OCI-M2 (cell line): ENCODE data around the gene CCSER1.
"Not testable (repeated sequence)": the region's sequence is repeated elsewhere in the genome, so short reads cannot be mapped to it uniquely, and the experiment has no call there.

Source experiments
- DNase-seq: peaks from one replicate; lab custom pipeline; 2025; ENCODE audit not compliant: unreplicated experiment; lab: John Stamatoyannopoulos, UW

The CCSER1 gene

DNA sequence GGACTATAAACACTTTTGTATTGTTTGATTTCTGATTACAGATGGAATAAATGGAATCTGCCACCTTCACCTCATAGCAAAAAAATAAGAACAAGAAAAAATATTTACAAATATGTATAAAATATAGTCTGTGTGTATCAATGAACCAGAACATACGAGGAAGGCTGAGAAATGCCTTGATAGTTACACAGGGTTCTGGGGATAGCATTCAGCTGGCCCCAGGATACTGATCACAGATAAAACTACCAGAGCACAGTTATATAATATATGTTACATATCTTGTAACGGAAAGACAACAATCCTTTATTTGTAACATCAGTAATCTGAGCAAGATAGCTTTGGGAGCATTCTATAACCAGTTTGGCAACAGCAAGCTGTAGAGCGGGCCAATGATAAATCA, 1101.5 kb downstream of the CCSER1 start:
- DNase-seq = no peak

DNA sequence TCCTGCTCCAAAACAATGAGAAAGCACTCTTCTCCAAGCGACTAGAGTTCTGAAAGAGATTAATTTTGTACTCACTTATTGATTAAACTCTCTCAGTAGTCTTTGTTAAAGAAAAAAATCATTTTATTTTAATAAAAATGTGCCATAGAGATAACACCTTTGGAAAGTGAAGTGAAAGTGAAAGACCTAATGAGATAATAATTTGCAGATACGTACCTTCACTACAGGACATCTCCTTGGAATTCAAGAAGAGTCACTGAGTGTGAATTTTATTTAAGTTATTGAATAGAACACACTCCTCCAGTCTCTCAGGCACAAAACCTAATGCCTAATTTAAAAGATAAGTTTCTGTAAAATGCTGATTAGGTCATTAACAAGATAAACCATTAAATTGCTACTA, 1106.0 kb downstream of the CCSER1 start:
- DNase-seq = no peak

DNA sequence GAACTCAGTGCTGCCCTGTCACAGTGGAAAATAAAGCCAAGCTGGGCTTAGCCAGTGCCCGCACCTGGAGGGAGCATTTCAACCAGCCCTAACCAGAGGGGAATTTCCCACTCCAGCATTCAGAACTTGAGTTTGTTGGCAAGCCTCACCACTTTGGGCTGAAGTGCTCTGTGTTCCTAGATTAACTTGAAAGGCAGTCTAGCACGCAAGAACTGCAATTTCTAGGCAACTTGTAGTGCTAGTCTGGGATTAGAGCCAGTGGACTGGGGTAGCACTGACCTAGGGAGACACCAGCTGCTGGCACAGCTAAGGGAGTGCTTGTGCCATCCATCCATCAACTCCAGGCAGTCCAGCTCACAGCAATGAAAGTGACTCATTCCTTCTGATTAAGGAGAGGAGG, 1115.9 kb downstream of the CCSER1 start:
- DNase-seq = no peak

DNA sequence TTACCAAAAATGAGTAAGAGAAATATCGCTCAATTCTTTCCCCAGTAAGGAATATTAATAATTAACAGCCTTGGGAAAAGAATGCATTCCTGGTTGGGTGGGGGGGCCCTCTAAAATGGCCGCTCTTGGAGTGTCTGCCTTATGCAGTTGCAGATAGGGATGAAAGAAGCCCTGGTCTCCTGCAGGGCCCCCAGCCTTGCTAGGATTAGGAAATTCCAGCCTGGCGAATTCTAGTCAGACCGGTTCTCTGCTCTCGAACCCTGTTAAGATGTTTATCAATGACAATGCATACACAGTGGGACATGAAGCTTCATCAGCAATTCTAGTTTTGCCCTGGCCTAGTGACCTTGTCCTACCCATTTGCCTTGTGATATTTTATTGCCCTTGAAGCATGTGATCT, 1128.8 kb downstream of the CCSER1 start:
- no peak for DNase-seq

DNA sequence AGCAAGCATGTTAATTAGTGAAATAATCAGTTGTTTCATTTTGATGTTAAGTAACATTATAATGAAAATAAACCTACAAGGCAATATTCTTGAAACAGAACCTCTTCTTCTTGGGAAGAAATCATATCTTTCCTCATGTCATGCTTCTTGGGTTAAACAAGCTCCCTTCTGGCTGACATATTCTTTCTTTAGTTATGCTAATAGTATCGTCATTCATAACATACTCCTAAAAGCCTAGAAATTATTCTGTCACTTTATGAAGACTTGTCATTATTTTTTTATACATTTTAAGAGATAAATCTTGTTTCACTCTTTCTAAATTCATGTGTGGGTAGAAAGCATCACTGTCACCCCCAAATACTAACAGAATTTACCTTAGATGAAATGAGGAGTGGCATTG, 1129.6 kb downstream of the CCSER1 start:
- no peak for DNase-seq

DNA sequence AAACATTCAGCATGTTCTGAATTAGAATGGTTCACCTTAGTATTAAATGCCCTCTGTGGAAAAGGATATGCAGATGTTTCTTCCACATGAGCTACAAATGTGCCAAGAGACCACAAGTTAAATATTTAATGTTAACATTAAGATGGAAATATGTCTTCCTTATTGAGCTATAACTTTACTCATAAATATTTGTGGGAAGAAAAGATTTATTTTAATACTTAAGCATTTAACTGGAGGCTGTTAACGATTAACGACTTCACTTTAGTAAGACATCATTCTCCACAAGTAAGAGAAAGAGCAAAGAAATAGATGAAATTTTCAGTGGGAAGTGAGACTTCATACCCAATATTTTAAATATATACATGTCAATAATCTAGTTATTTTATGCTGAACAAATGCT, 1130.5 kb downstream of the CCSER1 start:
- no peak for DNase-seq

DNA sequence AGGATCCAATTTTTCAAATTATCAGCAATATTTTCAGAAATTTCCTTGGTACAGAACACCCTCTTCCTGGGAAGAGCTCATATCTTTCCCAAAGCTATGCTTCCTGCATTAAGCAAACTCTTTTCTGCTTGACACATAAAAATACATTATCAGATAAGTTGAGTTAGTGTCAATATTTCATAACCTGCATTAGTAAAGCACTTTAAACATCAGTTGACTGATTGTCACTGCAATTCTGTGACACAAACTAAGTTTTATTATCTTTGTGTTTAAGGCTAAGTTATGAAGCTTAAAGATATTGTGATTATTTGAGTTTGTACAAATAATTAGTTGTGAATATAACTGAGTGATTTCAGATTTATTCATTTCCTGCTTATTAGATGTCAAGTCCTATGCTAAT, 1131.1 kb downstream of the CCSER1 start:
- no peak for DNase-seq

DNA sequence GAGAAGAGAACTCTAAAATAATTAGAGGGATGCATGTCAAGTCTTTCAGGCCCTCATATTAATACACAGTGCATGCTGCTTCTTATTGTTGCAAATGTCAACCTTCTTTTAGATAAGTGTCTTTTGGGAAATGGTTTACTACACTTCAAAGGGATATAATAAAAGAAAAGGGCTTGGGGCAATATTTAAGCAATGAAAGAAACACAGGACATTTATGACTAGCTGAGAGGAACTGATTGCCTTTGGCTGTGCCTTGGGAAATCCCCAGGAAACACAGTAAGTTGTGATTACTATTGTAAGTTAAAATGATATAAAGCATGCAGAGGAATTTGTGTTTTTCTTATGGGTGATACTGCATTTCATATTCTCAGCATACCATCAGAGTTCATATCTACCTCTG, 1140.3 kb downstream of the CCSER1 start:
- no peak for DNase-seq

DNA sequence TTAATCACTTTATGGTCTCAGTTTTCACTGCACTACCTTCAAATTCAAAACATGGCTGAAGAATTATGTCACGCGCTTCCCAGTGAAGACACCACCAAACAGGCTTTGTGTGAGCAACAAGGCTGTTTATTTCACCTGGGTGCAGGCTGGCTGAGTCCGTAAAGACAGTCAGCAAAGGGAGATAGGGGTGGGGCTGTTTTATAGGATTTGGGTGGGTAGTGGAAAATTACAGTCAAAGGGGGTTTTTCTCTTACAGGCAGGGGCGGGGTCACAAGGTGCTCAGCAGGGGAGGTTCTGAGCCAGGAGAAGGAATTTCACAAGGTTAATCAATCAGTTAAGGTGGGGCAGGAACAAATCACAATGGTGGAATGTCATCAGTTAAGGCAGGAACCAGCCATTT, 1141.3 kb downstream of the CCSER1 start:
- DNase-seq = not testable (repeated sequence)

DNA sequence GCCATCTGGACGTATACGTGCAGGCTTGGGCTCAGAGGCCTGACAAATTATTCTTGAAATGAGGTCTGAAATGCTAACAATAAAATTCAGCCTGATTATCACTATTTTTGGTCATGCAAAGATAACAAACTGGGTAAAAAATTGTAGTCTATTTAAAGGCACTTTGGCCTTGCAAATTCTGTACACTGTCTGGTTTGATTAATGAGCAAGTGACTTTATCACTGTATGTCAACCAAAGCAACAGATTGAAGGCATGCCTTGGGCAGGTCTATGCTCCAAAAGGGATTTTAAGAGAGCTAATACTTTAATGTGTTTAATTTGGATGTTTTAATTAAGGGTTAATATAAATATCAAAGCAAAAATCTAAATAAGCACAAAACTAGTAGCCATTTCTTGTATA, 1141.7 kb downstream of the CCSER1 start:
- DNase-seq = no peak

DNA sequence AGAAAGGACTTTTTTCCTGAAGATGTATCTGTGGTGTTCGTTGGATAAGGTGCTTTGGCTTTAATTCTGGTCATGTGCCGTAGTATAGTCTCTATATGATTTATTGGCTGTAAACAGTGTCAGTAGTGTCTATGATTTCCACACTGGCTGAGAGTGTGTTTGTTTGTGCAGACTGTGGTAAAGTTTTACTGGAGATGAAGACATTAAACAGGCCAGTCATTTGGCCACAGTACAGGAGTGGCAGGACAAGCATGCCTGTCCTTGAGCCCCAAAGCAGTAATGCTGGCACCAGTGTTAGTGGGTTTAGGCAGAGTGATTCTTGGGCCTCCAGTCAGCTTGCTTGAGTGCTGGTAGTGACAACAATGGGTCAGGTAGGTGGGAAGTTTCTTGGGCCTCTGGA, 1152.7 kb downstream of the CCSER1 start:
- no peak for DNase-seq

DNA sequence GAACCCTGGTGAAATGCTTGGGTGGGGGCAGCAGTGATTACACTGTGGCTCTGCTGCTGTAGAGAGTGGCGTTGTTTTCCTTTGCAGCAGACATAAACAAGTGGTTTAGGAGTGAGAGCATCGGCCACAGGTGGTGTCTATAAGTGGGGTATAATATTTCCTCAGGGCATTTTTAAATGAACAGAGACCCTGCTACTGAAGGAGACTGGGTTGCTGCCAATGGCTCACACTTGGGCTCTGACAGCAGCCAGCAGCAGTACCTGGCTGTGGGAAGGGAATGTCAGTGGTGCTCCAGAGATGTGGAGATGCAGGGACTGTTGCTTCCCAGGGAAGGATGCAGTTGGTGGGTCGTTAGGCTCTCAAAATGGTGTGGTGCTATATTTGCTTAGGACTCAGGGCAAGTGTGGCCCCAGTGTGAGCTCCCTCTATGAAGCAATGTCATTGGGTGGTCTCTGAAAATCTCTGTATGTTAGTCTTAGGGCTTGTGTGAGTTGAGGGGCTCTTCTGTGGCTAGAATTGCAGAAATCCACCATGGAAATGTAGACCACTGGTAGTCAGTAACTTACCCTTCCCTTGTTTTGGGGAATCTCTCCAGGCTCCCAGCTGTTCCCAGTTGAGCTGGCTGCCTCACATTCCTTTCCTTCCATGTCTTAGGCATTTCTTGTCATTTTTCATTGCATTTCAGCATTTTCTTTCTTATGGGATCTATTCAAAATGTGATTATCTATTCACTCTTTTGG, 1153.5 kb downstream of the CCSER1 start:
- no peak for DNase-seq

DNA sequence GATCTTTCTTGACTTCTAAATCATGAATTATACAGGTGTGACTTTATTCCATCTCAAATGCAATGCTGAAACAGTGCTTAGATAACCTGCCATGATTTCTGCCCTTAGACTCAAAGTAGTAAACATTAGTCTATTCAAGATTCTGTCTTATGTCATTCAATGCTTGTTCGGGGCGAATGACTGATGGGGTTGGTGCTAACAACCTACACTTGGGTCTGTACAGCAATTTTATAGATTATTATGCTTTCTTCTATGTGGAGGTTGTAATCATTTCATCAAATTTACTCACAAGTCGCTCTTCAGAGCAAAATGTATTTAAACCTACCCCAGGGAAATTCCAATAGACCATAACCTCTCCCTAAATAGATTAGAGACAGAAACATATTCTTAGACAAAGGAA, 1155.0 kb downstream of the CCSER1 start:
- no peak for DNase-seq

DNA sequence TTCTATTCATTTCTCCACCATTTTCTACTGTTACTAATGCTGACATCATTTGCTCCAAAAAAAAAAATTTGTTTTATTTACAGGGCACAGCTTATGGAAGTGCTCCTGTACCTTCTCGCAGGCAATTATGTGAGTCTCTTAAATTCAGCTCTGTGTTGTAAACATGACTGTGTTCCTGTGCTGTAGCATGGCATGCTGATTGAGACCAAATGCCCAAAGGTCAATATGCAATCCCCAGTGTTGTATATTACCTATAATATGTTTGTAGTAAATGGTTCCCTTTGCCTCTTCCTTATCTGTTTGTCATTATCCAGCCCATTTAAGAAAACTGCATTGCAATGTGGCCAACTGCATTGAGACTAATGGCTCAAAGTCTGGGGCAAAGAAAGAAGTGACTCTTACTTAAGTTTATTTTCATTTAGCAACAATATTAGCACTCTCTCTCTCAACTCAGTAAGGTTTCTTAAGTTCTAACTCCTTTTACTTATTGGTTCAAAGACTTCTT, 1156.6 kb downstream of the CCSER1 start:
- no peak for DNase-seq

DNA sequence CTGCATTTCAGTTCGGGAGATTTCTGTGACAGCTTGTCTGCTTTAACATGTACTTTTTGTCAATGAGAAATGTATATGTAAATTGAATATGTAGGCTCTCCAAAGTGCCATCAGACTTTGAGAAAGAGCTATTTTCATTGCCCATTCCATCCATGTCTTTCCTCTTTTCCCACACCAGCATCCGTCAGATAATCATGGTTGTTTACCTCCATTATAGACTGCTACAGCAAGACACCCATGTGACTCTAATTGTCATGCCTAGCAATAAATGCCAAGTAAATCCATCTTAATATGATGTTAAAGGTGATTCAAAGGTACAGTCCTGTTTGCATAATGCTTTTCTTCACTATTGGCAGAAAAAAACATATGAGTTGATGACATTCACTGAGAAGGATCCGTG, 1157.3 kb downstream of the CCSER1 start:
- no peak for DNase-seq

DNA sequence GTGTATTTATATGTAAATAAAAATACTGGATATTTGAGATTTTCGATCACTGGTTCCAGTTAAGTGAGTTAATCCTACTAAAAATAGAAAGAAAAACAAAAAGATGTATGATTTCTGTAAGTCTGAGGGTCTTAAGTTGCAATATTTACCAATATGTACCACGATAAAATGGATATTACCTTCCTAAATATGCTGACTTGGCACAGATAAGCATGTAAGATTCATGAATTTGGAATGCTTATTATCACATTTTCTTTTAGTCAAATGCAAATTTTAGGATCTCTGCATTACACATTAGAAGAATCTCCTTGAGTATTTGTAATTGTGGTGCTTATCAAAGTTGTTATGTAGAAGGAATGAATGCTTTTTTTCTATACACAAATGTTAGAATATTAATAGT, 1158.3 kb downstream of the CCSER1 start:
- no peak for DNase-seq

DNA sequence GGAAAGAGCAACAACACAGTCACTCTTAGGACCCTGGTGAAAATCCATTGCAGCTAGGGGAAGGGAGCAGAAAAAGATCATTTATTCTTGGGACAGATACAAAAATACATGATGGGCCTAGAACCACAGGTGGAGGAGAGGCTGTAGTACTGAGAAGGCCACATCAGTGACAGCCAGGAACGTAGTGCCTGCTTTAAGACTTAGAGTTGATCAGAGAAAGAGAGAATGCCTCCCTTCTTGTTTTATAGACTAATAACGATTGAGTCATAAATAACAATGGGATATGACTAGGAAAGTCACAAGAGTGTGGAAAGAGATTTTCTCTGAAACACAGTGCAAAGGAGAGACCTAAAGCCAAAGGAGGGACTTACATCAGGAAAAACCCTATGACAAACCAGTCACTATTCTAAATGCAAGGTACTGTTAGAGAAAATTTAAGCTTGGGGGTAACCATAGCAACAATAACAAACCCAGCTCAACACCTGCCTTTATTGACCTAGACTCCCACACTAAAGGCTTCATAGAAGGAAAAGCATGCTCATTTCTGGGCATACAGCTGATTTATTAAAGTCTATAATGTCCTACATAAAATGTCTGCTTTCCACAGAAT, 1161.6 kb downstream of the CCSER1 start:
- DNase-seq = no peak

DNA sequence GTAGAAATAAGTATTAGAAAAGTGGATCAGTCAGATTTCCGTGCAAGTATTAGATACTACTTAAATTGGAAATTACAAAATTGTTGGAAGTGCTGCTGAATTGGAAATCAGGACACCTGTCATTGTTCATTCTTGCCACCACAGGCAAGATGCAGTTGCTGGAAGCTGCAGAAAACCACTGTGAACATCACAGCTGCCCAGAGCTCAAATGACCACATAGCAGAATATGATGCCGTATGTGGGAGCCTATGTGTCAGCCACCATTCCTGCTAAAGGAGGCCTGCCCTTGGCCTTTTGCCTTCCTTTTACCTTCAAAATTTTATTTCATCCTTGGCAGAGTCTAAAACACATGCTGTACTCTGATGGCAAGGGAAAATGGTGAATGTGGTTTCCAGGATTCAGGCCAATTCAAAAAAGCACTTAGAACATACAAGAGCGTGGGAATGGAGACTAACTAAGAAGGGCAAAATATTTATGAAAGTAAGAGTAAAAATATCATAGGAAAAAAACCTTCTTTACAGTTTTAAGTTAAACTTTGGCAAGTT, 1171.0 kb downstream of the CCSER1 start:
- no peak for DNase-seq

DNA sequence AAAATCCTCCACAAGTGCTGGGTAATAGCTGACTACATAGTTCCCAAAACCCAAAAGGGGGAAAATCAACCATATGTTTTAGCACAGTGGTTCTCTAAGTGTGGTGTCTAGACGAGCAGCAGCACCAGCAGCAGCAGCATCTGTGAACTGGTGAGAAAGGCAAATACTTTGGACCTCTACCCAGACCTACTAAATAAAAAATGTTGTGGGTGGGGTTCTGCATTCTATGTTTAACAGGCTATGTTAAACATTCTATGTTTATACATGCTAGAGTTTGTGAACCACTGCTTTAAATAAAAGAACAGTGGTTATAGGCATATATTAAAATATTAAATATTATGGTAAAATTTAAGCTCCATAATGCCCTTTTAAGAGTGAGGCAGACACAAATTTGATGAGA, 1171.6 kb downstream of the CCSER1 start:
- DNase-seq = no peak

DNA sequence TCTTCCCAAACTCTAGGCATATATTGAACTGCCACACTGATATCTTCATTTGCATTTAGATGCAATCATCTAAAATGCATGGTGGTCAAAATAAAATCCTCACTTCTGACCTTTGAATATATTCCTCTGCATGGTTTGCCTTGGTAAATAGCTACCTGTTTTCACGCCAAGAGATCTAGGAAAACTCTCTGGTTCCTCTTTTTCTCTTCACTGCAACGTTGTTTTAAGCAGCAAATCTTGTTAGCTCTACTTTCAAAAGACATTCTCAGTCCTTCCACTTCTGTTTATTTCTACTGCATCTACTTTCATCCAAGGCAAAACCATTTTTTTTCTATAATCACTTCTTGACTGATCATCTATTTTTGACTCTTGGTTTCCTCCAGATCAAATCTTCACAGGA, 1174.9 kb downstream of the CCSER1 start:
- no peak for DNase-seq

DNA sequence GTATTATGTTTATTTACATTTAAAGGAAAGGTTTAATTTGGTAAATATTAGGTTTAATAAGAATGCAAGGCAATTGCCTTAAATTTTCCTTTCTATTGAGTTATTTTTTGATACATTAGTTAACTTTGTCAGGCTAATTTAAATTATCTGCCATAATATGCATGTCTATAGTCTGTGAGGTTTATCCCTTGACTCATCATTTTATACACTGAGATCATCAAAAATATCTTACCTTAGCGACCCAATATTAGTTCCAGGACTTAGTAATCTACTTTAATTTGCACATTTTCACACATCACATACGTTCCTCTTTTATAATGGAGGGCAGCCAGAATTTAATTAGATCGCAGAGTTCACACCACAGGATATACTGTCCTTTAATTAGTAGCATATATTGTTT, 1177.1 kb downstream of the CCSER1 start:
- DNase-seq = no peak

DNA sequence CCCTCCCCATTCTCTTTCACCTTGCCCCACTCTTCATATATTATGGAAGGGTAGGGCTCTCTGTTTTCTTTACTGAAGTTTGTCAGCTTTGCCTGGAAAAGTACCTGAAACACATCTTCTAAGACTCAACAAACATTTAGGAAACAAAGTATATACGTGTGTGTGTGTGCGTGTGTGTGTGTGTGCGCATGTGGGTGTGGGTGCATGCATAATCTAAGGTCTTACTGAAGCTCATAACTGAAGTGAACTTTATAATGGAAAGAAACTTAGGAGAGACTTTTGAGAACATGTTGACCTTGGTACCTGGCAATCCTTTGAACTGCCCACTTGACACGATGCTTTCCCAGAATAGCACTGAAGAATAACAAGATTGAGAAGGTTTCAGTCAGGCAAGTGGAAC, 1190.2 kb downstream of the CCSER1 start:
- no peak for DNase-seq
